NB4 (cell line): Measurements from ENCODE around the gene ZNF516.

Experiments
- DNase-seq: peaks from one replicate; pipeline ENCODE4 v3.0.0; 2010; ENCODE audit warnings: low read depth
- H3K4me3 ChIP-seq: one replicate; pipeline ENCODE4 v1.5.1; 2011; ENCODE audit warnings: mild to moderate bottlenecking, low read depth, low read length, moderate library complexity
- MYC ChIP-seq: IDR thresholded peaks from 2 replicates; pipeline ENCODE4 v1.6.1; 2011; ENCODE audit warnings: low read depth, low read length
- POLR2A ChIP-seq: IDR thresholded peaks from 2 replicates; pipeline ENCODE4 v1.6.1; 2011; ENCODE audit warnings: mild to moderate bottlenecking; ENCODE audit not compliant: insufficient read length; ENCODE audit errors: extremely low read depth
- TF ChIP-seq, protein P1 (sequence below): IDR thresholded peaks from one replicate; pipeline ENCODE4 v1.5.1; 2012; ENCODE audit warnings: low read depth, low read length
- TF ChIP-seq, protein P2 (sequence below): IDR thresholded peaks from 2 replicates; pipeline ENCODE4 v1.6.1; 2011; ENCODE audit warnings: low read depth, low read length

ZNF516 gene

DNA sequence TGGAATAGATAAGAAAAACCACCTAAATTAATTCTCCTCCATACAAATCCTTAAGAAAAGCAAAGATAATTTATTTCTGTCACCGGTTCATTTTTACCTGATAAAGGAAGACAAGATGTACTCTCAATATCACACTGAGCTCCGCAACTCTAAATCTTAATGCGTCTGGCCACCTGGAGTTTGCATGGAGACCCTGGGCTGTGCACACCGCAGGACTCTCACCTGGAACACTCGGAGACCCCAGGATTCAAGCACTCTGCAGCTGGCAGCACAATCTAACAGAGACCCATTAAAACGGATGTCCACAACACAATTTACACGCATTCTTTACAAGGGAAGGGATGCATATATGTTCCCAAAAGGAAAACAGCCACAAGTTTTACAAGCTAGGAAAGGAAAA, 72.2 kb downstream of the ZNF516 start:
- DNase-seq: no peak
- H3K4me3 ChIP-seq: no peak overlapping the region
- TF ChIP-seq, protein P1, sequence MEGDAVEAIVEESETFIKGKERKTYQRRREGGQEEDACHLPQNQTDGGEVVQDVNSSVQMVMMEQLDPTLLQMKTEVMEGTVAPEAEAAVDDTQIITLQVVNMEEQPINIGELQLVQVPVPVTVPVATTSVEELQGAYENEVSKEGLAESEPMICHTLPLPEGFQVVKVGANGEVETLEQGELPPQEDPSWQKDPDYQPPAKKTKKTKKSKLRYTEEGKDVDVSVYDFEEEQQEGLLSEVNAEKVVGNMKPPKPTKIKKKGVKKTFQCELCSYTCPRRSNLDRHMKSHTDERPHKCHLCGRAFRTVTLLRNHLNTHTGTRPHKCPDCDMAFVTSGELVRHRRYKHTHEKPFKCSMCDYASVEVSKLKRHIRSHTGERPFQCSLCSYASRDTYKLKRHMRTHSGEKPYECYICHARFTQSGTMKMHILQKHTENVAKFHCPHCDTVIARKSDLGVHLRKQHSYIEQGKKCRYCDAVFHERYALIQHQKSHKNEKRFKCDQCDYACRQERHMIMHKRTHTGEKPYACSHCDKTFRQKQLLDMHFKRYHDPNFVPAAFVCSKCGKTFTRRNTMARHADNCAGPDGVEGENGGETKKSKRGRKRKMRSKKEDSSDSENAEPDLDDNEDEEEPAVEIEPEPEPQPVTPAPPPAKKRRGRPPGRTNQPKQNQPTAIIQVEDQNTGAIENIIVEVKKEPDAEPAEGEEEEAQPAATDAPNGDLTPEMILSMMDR: no peak

DNA sequence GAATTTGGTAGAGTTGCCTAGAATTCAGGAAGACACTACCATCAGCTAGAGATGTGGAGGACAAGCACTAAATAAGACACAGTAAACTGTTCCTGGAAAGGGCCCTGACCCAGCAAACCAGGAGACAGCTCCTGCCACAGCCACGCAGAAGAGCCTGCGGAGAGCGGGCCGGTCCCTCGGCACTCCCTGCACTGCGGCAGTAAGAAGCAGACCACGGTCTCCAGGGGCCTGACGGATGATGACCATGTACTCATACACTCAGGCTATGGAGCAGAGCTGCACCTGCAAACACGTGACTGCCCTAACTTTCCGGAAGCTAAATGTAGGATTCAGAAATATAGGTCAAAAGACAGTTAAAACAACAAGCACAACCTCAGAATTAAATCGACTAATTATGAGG, 72.9 kb downstream of the ZNF516 start:
- no peak overlapping the region for H3K4me3 ChIP-seq
- no peak for TF ChIP-seq MYC
- TF ChIP-seq, protein P2, sequence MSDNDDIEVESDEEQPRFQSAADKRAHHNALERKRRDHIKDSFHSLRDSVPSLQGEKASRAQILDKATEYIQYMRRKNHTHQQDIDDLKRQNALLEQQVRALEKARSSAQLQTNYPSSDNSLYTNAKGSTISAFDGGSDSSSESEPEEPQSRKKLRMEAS: no peak
- no peak for TF ChIP-seq POLR2A
- TF ChIP-seq, protein P1: no peak
- DNase-seq: no peak

DNA sequence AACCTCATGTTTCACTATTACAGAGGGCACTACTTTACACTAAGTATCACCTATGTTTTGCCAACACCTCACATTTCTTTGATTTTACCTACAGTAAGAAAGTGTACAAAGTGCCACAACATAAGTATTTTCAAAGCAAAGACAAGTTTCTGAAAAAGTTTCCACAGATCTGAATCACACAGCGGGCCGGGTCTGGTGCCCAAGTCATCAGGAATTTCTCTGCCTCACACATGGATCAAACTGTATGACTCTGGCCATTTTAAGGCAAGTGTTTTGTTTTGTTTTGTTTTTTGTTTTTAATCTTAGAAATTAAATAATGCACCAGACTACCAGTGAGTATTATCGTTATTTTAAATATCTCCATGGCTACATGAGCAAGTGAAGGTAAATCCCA, 73.4 kb downstream of the ZNF516 start:
- no peak for DNase-seq
- TF ChIP-seq MYC (no peak), POLR2A (no peak)
- TF ChIP-seq, protein P2: no peak
- TF ChIP-seq, protein P1: no peak
- H3K4me3 ChIP-seq: no peak overlapping the region

DNA sequence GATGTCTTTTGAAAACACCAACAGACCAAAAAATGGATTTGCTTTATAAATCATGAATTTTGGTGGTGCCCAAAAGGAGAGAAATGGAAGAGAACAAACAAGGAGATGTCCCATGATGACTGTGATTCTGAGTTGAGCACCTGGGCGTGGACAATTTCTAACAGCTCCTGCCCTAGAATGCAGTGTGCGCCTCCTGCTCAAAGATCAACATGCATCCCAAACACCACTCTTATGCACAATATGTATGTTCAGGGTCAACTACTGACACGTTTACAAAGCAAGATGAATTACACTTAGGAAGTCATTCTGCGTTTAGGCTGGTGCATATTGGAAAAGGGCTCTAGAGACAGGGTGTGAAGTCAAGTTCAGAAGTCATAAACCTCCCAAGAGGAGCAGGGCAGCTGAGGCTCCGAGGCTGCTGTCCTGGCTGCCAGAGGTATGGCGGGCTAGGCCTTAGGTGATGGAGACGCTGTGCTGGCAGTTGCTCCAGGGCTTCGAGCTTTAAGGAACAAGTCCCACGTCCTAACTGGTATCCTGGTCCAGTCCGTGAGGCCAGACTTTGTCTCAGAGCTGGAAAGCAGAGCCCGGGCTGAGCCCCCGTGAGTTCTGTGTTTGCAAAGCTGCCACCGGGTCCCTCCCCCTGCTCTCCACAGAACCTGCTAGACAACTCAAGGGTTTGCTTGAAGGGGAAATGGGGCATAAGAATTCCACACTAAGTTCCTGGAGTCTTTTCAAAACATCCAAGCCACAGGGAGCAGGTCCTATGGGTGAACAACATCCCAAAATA, 74.0 kb downstream of the ZNF516 start:
- TF ChIP-seq MYC (no peak), POLR2A (no peak)
- TF ChIP-seq, protein P2: no peak
- TF ChIP-seq, protein P1: no peak
- no peak overlapping the region for H3K4me3 ChIP-seq
- no peak for DNase-seq

DNA sequence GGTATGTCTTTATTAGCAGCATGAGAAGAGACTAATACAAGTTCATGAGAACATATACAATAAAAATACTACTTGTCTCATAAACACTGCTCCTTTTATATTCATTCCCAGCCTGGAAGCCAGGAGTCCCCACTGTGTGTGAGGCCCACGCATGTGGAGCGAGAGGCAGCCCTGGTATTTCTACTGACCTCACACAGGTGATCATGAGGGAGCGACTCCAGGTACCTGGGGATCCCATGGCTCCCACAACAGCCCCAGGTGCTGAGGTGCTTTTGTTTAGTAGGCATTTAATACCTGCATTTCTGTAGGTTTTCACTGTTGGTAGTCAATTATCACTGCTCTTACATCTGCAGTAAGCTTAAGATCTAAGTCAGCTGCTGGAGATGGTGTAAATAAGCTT, 75.2 kb downstream of the ZNF516 start:
- TF ChIP-seq MYC (no peak), POLR2A (no peak)
- TF ChIP-seq, protein P2: no peak
- TF ChIP-seq, protein P1: no peak
- no peak overlapping the region for H3K4me3 ChIP-seq
- no peak for DNase-seq

DNA sequence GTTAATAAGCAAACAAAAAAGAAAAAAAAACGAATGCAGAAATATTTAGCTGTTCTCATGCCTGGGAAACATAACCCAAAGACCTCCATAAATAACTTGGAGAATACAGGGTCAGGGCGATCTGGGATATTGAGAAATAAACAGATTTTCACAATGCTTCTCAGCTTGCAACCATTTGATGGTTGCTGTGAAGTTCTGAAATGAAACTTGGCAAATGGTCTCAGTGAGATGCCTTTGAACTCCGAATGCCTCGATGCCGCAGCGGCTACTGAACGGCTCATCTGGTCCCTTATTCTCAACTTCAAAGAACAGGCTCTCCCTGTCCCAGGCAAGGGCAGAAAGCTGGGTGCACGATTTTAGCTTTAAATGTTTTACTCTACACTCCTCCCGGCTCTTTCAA, 78.1 kb downstream of the ZNF516 start:
- no peak overlapping the region for H3K4me3 ChIP-seq
- no peak for DNase-seq
- TF ChIP-seq, protein P1: no peak
- no peak for TF ChIP-seq POLR2A
- TF ChIP-seq, protein P2: no peak
